Neuron (in vitro differentiated cells): Measurements from ENCODE around the gene RBMS3.
A peak's percentile ranks its signal among the peaks of the same experiment; 100 is the strongest.
"Not testable (repeated sequence)": the region's sequence is repeated elsewhere in the genome, so short reads cannot be mapped to it uniquely, and the experiment has no call there.

Experiments used
- H2AFZ ChIP-seq: one replicate; pipeline ENCODE4 v1.6.1; 2013; ENCODE audit warnings: low read depth, mild to moderate bottlenecking, inconsistent platforms, low read length, moderate library complexity
- H3K27me3 ChIP-seq: one replicate; pipeline ENCODE4 v1.6.1; 2013; ENCODE audit warnings: low read length; ENCODE audit not compliant: insufficient read depth
- H3K36me3 ChIP-seq: one replicate; pipeline ENCODE4 v1.6.1; 2013; ENCODE audit warnings: low read length; ENCODE audit not compliant: insufficient read depth
- H3K4me1 ChIP-seq: one replicate; pipeline ENCODE4 v1.6.1; 2013; ENCODE audit warnings: low read length; ENCODE audit not compliant: insufficient read depth
- H3K4me3 ChIP-seq: 2 replicates; pipeline ENCODE4 v1.5.1; 2013; ENCODE audit warnings: mild to moderate bottlenecking, low read length, moderate library complexity
- H3K9me3 ChIP-seq: one replicate; pipeline ENCODE4 v1.6.1; 2013; ENCODE audit warnings: low read length

RBMS3 gene

GRCh38 chr3:29796808-29797207 lies 515.9 kb downstream of the RBMS3 start:
- Histone ChIP-seq H3K36me3 (no peaks in the 10 kb centered on the region), H3K4me3 (no peak overlapping the region), H3K27me3 (no peaks in the 10 kb centered on the region), H3K9me3 (no peaks in the 10 kb centered on the region), H3K4me1 (peaks cover 5% of the 10 kb centered on the region), H2AFZ (no peak overlapping the region)

GRCh38 chr3:29802057-29802456 lies 521.2 kb downstream of the RBMS3 start:
- peaks cover 5% of the 10 kb centered on the region for H3K4me1 ChIP-seq
- H3K4me3 ChIP-seq: no peak overlapping the region
- H3K27me3 ChIP-seq: no peaks in the 10 kb centered on the region
- H3K9me3 ChIP-seq: no peaks in the 10 kb centered on the region
- H3K36me3 ChIP-seq: no peaks in the 10 kb centered on the region
- no peak overlapping the region for H2AFZ ChIP-seq

GRCh38 chr3:29804044-29804443 lies 523.2 kb downstream of the RBMS3 start:
- Histone ChIP-seq H2AFZ (no peak overlapping the region), H3K4me1 (peaks cover 5% of the 10 kb centered on the region), H3K36me3 (no peaks in the 10 kb centered on the region), H3K4me3 (no peak overlapping the region), H3K9me3 (no peaks in the 10 kb centered on the region), H3K27me3 (no peaks in the 10 kb centered on the region)

- Histone ChIP-seq H3K36me3 (no peaks in the 10 kb centered on the region), H3K9me3 (no peaks in the 10 kb centered on the region), H3K27me3 (no peaks in the 10 kb centered on the region), H3K4me1 (no peaks in the 10 kb centered on the region), H3K4me3 (no peak overlapping the region), H2AFZ (no peak overlapping the region)
Measured at GRCh38 chr3:29805757-29806156, 524.9 kb downstream of the RBMS3 start.

- not testable (repeated sequence) for H3K36me3 ChIP-seq, H3K4me1 ChIP-seq, H3K27me3 ChIP-seq, H3K9me3 ChIP-seq, H3K4me3 ChIP-seq, H2AFZ ChIP-seq
Measured at GRCh38 chr3:29808324-29808723, 527.5 kb downstream of the RBMS3 start.

GRCh38 chr3:29822071-29822470 lies 541.2 kb downstream of the RBMS3 start:
- H3K4me3 ChIP-seq: no peak overlapping the region
- no peaks in the 10 kb centered on the region for H3K9me3 ChIP-seq
- H3K4me1 ChIP-seq: no peaks in the 10 kb centered on the region

GRCh38 chr3:29823233-29823632 lies 542.4 kb downstream of the RBMS3 start:
- no peak overlapping the region for H3K4me3 ChIP-seq
- no peaks in the 10 kb centered on the region for H3K27me3 ChIP-seq
- H3K4me1 ChIP-seq: no peaks in the 10 kb centered on the region
- H3K36me3 ChIP-seq: no peaks in the 10 kb centered on the region
- no peak overlapping the region for H2AFZ ChIP-seq
- H3K9me3 ChIP-seq: no peaks in the 10 kb centered on the region

More at GRCh38 chr3:29822071-29822470, 541.2 kb downstream of the RBMS3 start:
- H3K27me3 ChIP-seq: no peaks in the 10 kb centered on the region
- H3K36me3 ChIP-seq: no peaks in the 10 kb centered on the region
- no peak overlapping the region for H2AFZ ChIP-seq

- Histone ChIP-seq H3K36me3 (no peaks in the 10 kb centered on the region), H3K4me1 (no peaks in the 10 kb centered on the region), H3K9me3 (no peaks in the 10 kb centered on the region), H3K4me3 (no peak overlapping the region), H2AFZ (no peak overlapping the region), H3K27me3 (no peaks in the 10 kb centered on the region)
Measured at GRCh38 chr3:29826712-29827111, 545.8 kb downstream of the RBMS3 start.

- Histone ChIP-seq H2AFZ (no peak overlapping the region), H3K27me3 (no peaks in the 10 kb centered on the region), H3K4me1 (no peaks in the 10 kb centered on the region), H3K4me3 (no peak overlapping the region), H3K36me3 (no peaks in the 10 kb centered on the region), H3K9me3 (peaks cover under 1% of the 10 kb centered on the region)
Measured at GRCh38 chr3:29827756-29828155, 546.9 kb downstream of the RBMS3 start.

- no peaks in the 10 kb centered on the region for H3K4me1 ChIP-seq
- H3K36me3 ChIP-seq: no peaks in the 10 kb centered on the region
- peaks cover 2% of the 10 kb centered on the region for H3K9me3 ChIP-seq
- H3K27me3 ChIP-seq: no peaks in the 10 kb centered on the region
- H3K4me3 ChIP-seq: no peak overlapping the region
- H2AFZ ChIP-seq: no peak overlapping the region
Measured at GRCh38 chr3:29829340-29829739, 548.5 kb downstream of the RBMS3 start.

- Histone ChIP-seq H3K9me3 (no peaks in the 10 kb centered on the region), H3K4me3 (no peak overlapping the region), H2AFZ (peak overlapping the region; percentile 32), H3K4me1 (no peaks in the 10 kb centered on the region), H3K36me3 (no peaks in the 10 kb centered on the region), H3K27me3 (no peaks in the 10 kb centered on the region)
Measured at GRCh38 chr3:29850641-29851040, 569.8 kb downstream of the RBMS3 start.

GRCh38 chr3:29852767-29853166 lies 571.9 kb downstream of the RBMS3 start:
- Histone ChIP-seq H3K4me3 (no peak overlapping the region), H2AFZ (no peak overlapping the region), H3K4me1 (no peaks in the 10 kb centered on the region)

GRCh38 chr3:29853841-29854397 lies 573.0 kb downstream of the RBMS3 start:
- H3K4me3 ChIP-seq: no peak overlapping the region
- no peaks in the 10 kb centered on the region for H3K4me1 ChIP-seq
- H3K36me3 ChIP-seq: no peaks in the 10 kb centered on the region
- no peak overlapping the region for H2AFZ ChIP-seq
- no peaks in the 10 kb centered on the region for H3K9me3 ChIP-seq
- H3K27me3 ChIP-seq: no peaks in the 10 kb centered on the region

More at GRCh38 chr3:29852767-29853166, 571.9 kb downstream of the RBMS3 start:
- H3K9me3 ChIP-seq: no peaks in the 10 kb centered on the region
- no peaks in the 10 kb centered on the region for H3K27me3 ChIP-seq
- H3K36me3 ChIP-seq: no peaks in the 10 kb centered on the region

- Histone ChIP-seq H3K4me1 (no peaks in the 10 kb centered on the region), H3K9me3 (no peaks in the 10 kb centered on the region), H3K27me3 (no peaks in the 10 kb centered on the region), H3K36me3 (no peaks in the 10 kb centered on the region), H2AFZ (no peak overlapping the region), H3K4me3 (no peak overlapping the region)
Measured at GRCh38 chr3:29854821-29855220, 574.0 kb downstream of the RBMS3 start.
